Glomerular endothelial cell (primary cell): ENCODE data around the gene CLPX. TPM values are rescaled to one million over a fixed set of nuclear protein-coding genes. Genes with fewer than 3 reads are reported as not detected.
"Not testable (repeated sequence)": the region's sequence is repeated elsewhere in the genome, so short reads cannot be mapped to it uniquely, and the experiment has no call there.

Experiments used
- DNase-seq: peaks from one replicate; pipeline ENCODE4 v3.0.0-alpha.2; 2011; ENCODE audit warnings: low read depth, low spot score; ENCODE audit errors: extremely low read depth
- total RNA-seq: library from RNA; depleted of rRNA; stranded (reverse); fragments of >200 nt; gene quantifications from 2 replicates; pipeline ENCODE4 v1.2.3, GENCODE V29; 2015

CLPX gene
- total RNA-seq, 1 donor from 2014 or later, result 37.9 TPM

- DNase-seq, result no peak
Measured at GRCh38 chr15:65175511-65175910, 9.6 kb downstream of the CLPX start.

- no peak for DNase-seq
Measured at GRCh38 chr15:65174509-65174908, 10.6 kb downstream of the CLPX start.

DNA sequence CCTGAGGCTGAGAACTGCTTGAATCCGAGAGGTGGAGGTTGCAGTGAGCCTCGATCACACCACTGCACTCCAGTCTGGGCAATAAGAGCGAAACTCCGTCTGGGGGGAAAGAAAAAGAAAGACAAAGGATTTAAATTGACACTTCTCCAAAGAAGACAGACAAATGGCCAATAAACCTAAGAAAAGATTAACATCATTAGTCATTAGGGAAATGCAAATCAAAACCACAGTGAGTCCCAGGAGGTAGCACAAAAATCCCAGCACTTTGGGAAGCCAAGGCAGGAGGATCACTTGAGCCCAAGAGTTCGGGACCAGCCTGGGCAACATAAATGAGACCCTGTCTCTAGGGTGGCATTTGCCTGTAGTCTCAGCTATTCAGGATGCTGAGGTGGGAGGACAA is 12.6 kb downstream of the CLPX start:
- DNase-seq, result no peak

DNA sequence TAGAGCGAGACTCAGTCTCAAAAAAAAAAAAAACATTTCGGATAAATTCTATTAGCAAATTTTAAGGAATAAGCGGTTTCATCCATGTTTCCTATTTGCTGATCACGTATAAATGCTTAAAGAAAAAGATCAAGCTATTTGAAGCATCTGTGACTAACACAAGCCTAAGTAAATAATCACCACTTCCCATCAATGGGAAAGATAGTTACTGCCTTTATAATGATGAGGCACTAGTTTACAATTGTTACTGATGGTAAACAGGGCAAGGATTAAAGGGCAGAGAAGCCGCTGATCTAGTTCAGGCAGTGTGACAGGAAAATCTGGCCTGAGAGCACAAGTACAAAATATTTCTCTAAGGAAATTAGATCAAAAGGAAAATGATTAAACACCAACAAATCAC is 13.7 kb downstream of the CLPX start:
- no peak for DNase-seq

- no peak for DNase-seq
Measured at GRCh38 chr15:65165875-65166274, 19.3 kb downstream of the CLPX start.

DNA sequence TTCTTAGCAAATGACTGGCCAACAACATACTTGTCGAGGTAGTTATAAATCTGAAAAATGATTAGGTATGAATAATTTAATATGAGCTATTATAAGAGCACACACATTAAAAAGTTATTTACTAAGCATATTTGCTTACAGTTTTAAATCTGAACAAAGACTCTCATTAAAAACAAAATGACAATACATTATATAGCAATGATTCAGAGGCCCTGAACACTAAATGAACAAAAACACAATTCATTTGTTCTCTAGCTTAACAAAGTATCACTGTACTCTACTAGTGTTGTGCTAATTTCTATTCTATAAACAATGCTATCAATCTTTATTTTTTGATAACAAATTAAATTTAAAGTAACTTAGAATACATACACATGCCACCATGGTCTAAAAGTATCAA is 21.0 kb downstream of the CLPX start:
- no peak for DNase-seq

DNA sequence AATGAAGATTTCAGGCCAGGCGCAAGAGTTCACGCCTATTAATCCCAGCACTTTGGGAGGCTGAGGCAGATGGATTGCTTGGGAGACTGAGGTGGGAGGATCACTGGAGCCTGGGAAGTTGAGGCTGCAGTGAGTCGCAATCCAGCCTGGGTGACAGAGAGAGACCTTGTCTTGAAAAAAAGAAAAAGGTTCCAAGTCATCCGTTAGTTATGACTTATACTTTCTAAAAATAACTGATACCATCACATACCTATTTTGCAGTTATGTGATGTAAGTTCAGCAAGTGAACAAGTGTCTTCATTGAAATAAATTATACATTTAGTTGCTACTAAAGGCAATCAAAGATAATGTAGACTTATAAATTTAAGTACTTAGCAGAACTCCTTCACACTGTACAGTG is 22.1 kb downstream of the CLPX start:
- DNase-seq, result no peak

GRCh38 chr15:65156692-65157091 is 28.4 kb downstream of the CLPX start:
- no peak for DNase-seq

GRCh38 chr15:65154720-65155119 is 30.4 kb downstream of the CLPX start:
- DNase-seq, result no peak

GRCh38 chr15:65147902-65148301 is 37.2 kb downstream of the CLPX start:
- DNase-seq, result no peak

DNA sequence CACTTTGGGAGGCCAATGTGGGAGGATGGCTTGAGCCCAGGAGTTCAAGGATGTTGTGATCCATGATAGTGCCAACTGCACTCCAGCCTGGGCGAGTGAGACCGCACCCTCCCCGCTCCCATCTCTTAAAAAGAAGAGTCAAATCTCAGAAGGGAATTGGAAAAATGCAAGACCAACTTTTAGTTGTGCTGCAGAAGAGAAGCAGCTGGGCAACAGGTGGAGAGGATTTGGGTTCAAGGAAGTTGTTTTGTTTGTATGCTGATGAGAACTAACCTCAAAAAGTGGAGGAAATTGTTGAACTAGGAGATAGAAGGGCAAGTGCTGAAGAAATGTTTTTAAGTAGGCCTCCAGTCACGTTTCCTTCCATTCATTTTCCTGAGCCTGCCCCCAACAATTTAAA is 38.7 kb downstream of the CLPX start:
- no peak for DNase-seq

DNA sequence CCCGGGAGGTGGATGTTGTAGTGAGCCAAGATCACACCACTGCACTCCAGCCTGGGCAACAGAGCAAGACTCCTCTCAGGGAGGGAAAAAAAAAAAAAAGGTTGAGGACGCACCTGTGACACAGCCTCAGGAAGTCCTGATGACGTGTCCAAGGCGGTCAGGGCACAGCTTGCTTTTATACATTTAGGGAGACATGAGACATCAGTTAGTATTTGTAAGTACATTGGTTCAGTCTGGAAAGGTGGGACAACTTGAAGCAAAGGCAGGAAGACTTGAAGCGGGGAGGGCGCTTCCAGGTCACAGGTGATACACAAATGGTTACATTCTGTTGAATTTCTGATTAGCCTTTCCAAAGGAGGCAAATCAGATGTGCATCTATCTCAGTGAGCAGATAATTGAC is 46.5 kb downstream of the CLPX start:
- DNase-seq, result not testable (repeated sequence)

GRCh38 chr15:65137893-65138292 is 47.2 kb downstream of the CLPX start:
- not testable (repeated sequence) for DNase-seq

GRCh38 chr15:65137089-65137488 is 48.1 kb downstream of the CLPX start:
- not testable (repeated sequence) for DNase-seq

- DNase-seq, result no peak
Measured at GRCh38 chr15:65134538-65134937, 50.6 kb downstream of the CLPX start.

GRCh38 chr15:65133548-65134200 is 51.5 kb downstream of the CLPX start, which contains the start of gene PDCD7:
Gene PDCD7 (minus strand): TSS chr15:65133808. CDS start chr15:65133781, 27 bp downstream.
- DNase-seq, result peak; percentile 60

DNA sequence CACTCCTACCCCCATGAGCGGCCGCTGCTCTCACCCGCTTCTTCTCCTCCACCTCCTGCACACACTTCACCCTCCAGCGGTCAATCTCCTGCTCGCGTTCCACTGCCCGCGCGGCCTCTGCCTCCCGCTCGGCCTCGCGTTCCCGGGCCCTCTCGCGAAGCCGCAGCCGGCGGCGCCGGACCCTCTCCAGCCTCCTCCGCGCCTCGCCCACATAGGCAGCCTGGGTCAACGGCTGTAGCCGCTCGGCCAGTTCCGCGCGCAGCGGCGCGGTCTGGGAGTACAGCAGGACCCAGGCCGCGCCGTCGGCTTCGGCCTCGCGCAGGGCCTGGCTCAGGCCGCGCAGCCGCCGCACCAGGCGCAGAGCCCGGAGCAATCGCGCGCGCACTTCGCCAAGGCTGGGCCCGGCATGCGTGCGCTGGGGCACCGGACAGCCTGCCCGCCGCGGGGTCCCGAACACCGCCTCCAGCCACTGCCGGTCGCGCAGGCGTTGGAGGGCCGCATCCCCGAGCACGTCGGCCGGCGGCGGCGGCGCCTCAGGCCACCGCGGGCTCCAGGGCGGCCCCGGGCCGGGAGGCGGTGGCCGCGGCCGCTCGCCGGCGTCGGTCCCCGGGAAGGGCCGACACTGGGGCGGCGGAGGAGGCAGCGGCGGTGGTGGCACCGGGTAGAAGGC is 52.1 kb downstream of the CLPX start:
- DNase-seq, result no peak

DNA sequence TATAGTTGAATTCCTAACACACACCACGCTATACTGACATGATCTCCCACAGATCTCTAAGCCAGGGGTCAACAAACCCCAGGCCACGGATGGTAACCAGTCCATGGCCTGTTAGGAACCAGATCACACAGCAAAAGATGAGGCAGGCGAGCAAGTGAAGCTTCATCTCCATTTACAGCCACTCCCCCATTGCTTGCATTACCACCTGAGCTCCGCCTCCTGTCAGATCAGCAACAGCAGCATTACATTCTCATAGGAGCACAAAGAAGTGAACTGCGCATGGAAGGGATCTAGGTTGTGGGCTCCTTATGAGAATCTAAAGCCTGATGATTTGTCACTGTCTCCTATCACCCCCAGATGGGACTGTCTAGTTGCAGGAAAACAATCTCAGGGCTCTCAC is 54.2 kb downstream of the CLPX start:
- no peak for DNase-seq

GRCh38 chr15:65115542-65115941 is 69.6 kb downstream of the CLPX start:
- DNase-seq, result no peak

GRCh38 chr15:65115086-65115485 is 70.1 kb downstream of the CLPX start, which contains the start of gene UBAP1L:
Gene UBAP1L (minus strand): TSS chr15:65115200. CDS start chr15:65106215, 8,985 bp downstream.
- DNase-seq, result no peak

DNA sequence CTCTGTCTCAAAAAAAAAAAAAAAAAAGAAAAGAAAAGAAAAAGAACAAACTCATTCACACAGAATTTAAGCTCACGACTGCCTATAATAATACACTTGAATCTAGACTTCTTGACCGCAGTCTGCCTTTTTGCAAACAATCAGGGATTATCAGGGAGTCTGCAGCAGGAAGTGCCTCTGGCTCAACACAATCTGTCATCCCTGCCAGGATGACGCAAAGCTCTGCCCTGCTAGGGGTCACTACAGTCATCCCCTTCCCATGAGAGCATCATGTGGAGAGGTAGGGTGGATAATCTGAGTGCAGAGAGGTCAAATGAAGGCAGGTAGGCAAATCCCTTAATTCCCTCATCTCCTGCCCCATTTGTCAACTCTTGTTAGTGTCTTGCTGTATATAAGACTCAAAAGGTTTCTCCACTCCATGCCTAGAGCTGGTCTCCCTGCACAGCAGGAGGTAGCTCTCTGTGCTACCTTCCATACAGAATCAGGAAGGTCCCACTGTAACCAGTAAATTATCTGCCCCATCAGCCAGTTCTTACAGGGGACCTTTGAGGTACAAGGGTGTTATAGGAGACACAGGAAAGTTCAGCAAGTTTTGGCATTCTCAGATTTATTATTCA is 74.4 kb downstream of the CLPX start:
- peak; percentile 57 for DNase-seq

GRCh38 chr15:65106011-65106590 is 79.0 kb downstream of the CLPX start:
- no peak for DNase-seq
